ENCODE data around the gene PLEKHO2.

Gene PLEKHO2

GRCh38 chr15:64800476-64800875 lies 41.2 kb upstream of the PLEKHO2 start:
- H3K4me3 ChIP-seq (ENCODE audit: low read length): no peak overlapping the region
- H3F3A ChIP-seq (ENCODE audit: control insufficient read depth, insufficient read depth): no peaks in the 10 kb centered on the region
- H3K27ac ChIP-seq (ENCODE audit: low read depth, low read length): no peak overlapping the region
- H3K9me2 ChIP-seq (replicated peaks; ENCODE audit: control insufficient read depth, low read length): no peaks in the 10 kb centered on the region
- no peaks in the 10 kb centered on the region for H3K9me3 ChIP-seq (ENCODE audit: control insufficient read depth, insufficient read depth, low read length)
- TF ChIP-seq CTCF (IDR thresholded peaks at IDR 0.05; ENCODE audit: low read depth, low read length, poor library complexity, severe bottlenecking): no peak
- TF ChIP-seq EZH2phosphoT487 (IDR thresholded peaks at IDR 0.05; ENCODE audit: borderline replicate concordance, low read length): no peak
- H3K27me3 ChIP-seq (ENCODE audit: control insufficient read depth, low read length): no peaks in the 10 kb centered on the region
- peaks cover 8% of the 10 kb centered on the region for H3K4me1 ChIP-seq (ENCODE audit: control insufficient read depth, low read length)
- no peaks in the 10 kb centered on the region for H3K79me2 ChIP-seq (ENCODE audit: control insufficient read depth, low read length)
- no peaks in the 10 kb centered on the region for H4K20me1 ChIP-seq (ENCODE audit: control insufficient read depth, insufficient read depth, low read depth, low read length)
- H3K36me3 ChIP-seq (ENCODE audit: control insufficient read depth, low read length): no peaks in the 10 kb centered on the region
- no peak overlapping the region for H3K4me2 ChIP-seq (ENCODE audit: low read length)

- H3K4me2 ChIP-seq (ENCODE audit: low read length): no peak overlapping the region
- no peaks in the 10 kb centered on the region; the same call in 1 of the 2 replicates for H3K27me3 ChIP-seq (ENCODE audit: control insufficient read depth, low read length)
- no peaks in the 10 kb centered on the region for H3F3A ChIP-seq (ENCODE audit: control insufficient read depth, insufficient read depth)
- no peaks in the 10 kb centered on the region for H3K36me3 ChIP-seq (ENCODE audit: control insufficient read depth, low read length)
- H3K4me1 ChIP-seq (ENCODE audit: control insufficient read depth, low read length): peaks cover 8% of the 10 kb centered on the region
- TF ChIP-seq EZH2phosphoT487 (IDR thresholded peaks at IDR 0.05; ENCODE audit: borderline replicate concordance, low read length): no peak
- no peak for TF ChIP-seq CTCF (IDR thresholded peaks at IDR 0.05; ENCODE audit: low read depth, low read length, poor library complexity, severe bottlenecking)
- H3K9me3 ChIP-seq (ENCODE audit: control insufficient read depth, insufficient read depth, low read length): no peaks in the 10 kb centered on the region
- H3K79me2 ChIP-seq (ENCODE audit: control insufficient read depth, low read length): no peaks in the 10 kb centered on the region
- H3K9me2 ChIP-seq (replicated peaks; ENCODE audit: control insufficient read depth, low read length): no peaks in the 10 kb centered on the region
- H4K20me1 ChIP-seq (ENCODE audit: control insufficient read depth, insufficient read depth, low read depth, low read length): no peaks in the 10 kb centered on the region
- no peak overlapping the region for H3K4me3 ChIP-seq (ENCODE audit: low read length)
- H3K27ac ChIP-seq (ENCODE audit: low read depth, low read length): no peak overlapping the region
Measured at GRCh38 chr15:64803526-64803925, 38.2 kb upstream of the PLEKHO2 start.

GRCh38 chr15:64804619-64805018 lies 37.1 kb upstream of the PLEKHO2 start:
- no peak overlapping the region for H3K27ac ChIP-seq (ENCODE audit: low read depth, low read length)
- no peak overlapping the region for H3K4me3 ChIP-seq (ENCODE audit: low read length)
- H4K20me1 ChIP-seq (ENCODE audit: control insufficient read depth, insufficient read depth, low read depth, low read length): no peaks in the 10 kb centered on the region
- H3K27me3 ChIP-seq (ENCODE audit: control insufficient read depth, low read length): no peaks in the 10 kb centered on the region; the same call in 1 of the 2 replicates
- no peak for TF ChIP-seq CTCF (IDR thresholded peaks at IDR 0.05; ENCODE audit: low read depth, low read length, poor library complexity, severe bottlenecking)
- no peak for TF ChIP-seq EZH2phosphoT487 (IDR thresholded peaks at IDR 0.05; ENCODE audit: borderline replicate concordance, low read length)
- H3K79me2 ChIP-seq (ENCODE audit: control insufficient read depth, low read length): no peaks in the 10 kb centered on the region
- no peaks in the 10 kb centered on the region for H3K9me2 ChIP-seq (replicated peaks; ENCODE audit: control insufficient read depth, low read length)
- H3K36me3 ChIP-seq (ENCODE audit: control insufficient read depth, low read length): no peaks in the 10 kb centered on the region
- H3K9me3 ChIP-seq (ENCODE audit: control insufficient read depth, insufficient read depth, low read length): no peaks in the 10 kb centered on the region
- H3K4me1 ChIP-seq (ENCODE audit: control insufficient read depth, low read length): peaks cover 8% of the 10 kb centered on the region
- H3K4me2 ChIP-seq (ENCODE audit: low read length): no peak overlapping the region
- no peaks in the 10 kb centered on the region for H3F3A ChIP-seq (ENCODE audit: control insufficient read depth, insufficient read depth)
